ENCODE data around the gene EHD3. TPM values are rescaled to one million over a fixed set of nuclear protein-coding genes. Genes with fewer than 3 reads are reported as not detected.

EHD3 gene
- total RNA-seq, 1 donor from 2014 or later: 20.9 TPM

GRCh38 chr2:31191931-31192330 lies 42.0 kb upstream of the EHD3 start:
- Histone ChIP-seq H3K9me3 (ENCODE audit: insufficient read depth, low read depth, low read length) (no peaks in the 10 kb centered on the region), H3K9ac (ENCODE audit: low read length) (no peak overlapping the region), H3K4me2 (ENCODE audit: low read length) (no peak overlapping the region), H3K27me3 (ENCODE audit: insufficient read depth, low read length) (no peaks in the 10 kb centered on the region), H3K4me3 (ENCODE audit: insufficient read depth, low read depth, low read length) (no peak overlapping the region), H2AFZ (ENCODE audit: low read depth, low read length) (no peak overlapping the region), H3K79me2 (ENCODE audit: insufficient read depth, low read length) (no peaks in the 10 kb centered on the region), H3K36me3 (ENCODE audit: insufficient read depth, low read length) (no peaks in the 10 kb centered on the region), H3K4me1 (ENCODE audit: insufficient read depth, low read length) (no peaks in the 10 kb centered on the region), H4K20me1 (ENCODE audit: insufficient read depth, low read length) (no peaks in the 10 kb centered on the region), H3K27ac (ENCODE audit: low read depth, low read length) (no peak overlapping the region)
- DNase-seq (ENCODE audit: low read depth) (no peak), FAIRE-seq (no peak)
- H3K27me3 Mint-ChIP-seq (ENCODE audit: low read depth, unreplicated experiment): peaks cover 17% of the 10 kb centered on the region
- H3K27ac Mint-ChIP-seq (ENCODE audit: unreplicated experiment): no peak overlapping the region
- H3K4me3 Mint-ChIP-seq (ENCODE audit: unreplicated experiment): no peak overlapping the region
- no peaks in the 10 kb centered on the region for H3K36me3 Mint-ChIP-seq (ENCODE audit: low read depth, unreplicated experiment)
- H3K4me1 Mint-ChIP-seq (ENCODE audit: low read depth, unreplicated experiment): no peaks in the 10 kb centered on the region
- H3K9me3 Mint-ChIP-seq (ENCODE audit: unreplicated experiment): no peaks in the 10 kb centered on the region
- TF ChIP-seq CTCF (IDR thresholded peaks at IDR 0.05; ENCODE audit: insufficient read depth, low read depth, low read length): no peak
- no peak for TF ChIP-seq EZH2 (IDR thresholded peaks at IDR 0.05; ENCODE audit: insufficient read depth, low read length)

GRCh38 chr2:31192396-31192795 lies 41.6 kb upstream of the EHD3 start:
- no peaks in the 10 kb centered on the region for H3K27me3 ChIP-seq (ENCODE audit: insufficient read depth, low read length)
- Mint-ChIP-seq H3K27ac (ENCODE audit: unreplicated experiment) (no peak overlapping the region), H3K9me3 (ENCODE audit: unreplicated experiment) (peaks cover under 1% of the 10 kb centered on the region), H3K27me3 (ENCODE audit: low read depth, unreplicated experiment) (peaks cover 17% of the 10 kb centered on the region), H3K4me1 (ENCODE audit: low read depth, unreplicated experiment) (no peaks in the 10 kb centered on the region), H3K36me3 (ENCODE audit: low read depth, unreplicated experiment) (no peaks in the 10 kb centered on the region), H3K4me3 (ENCODE audit: unreplicated experiment) (no peak overlapping the region)
- H2AFZ ChIP-seq (ENCODE audit: low read depth, low read length): no peak overlapping the region
- H3K4me2 ChIP-seq (ENCODE audit: low read length): no peak overlapping the region
- H3K4me1 ChIP-seq (ENCODE audit: insufficient read depth, low read length): no peaks in the 10 kb centered on the region
- H3K27ac ChIP-seq (ENCODE audit: low read depth, low read length): no peak overlapping the region
- TF ChIP-seq CTCF (IDR thresholded peaks at IDR 0.05; ENCODE audit: insufficient read depth, low read depth, low read length) (no peak), EZH2 (IDR thresholded peaks at IDR 0.05; ENCODE audit: insufficient read depth, low read length) (no peak)
- FAIRE-seq (no peak), DNase-seq (ENCODE audit: low read depth) (no peak)
- no peaks in the 10 kb centered on the region for H3K79me2 ChIP-seq (ENCODE audit: insufficient read depth, low read length)
- H3K9me3 ChIP-seq (ENCODE audit: insufficient read depth, low read depth, low read length): no peaks in the 10 kb centered on the region
- H3K4me3 ChIP-seq (ENCODE audit: insufficient read depth, low read depth, low read length): no peak overlapping the region
- no peaks in the 10 kb centered on the region for H3K36me3 ChIP-seq (ENCODE audit: insufficient read depth, low read length)
- H4K20me1 ChIP-seq (ENCODE audit: insufficient read depth, low read length): no peaks in the 10 kb centered on the region
- no peak overlapping the region for H3K9ac ChIP-seq (ENCODE audit: low read length)

- peaks cover 14% of the 10 kb centered on the region for H3K27me3 Mint-ChIP-seq (ENCODE audit: low read depth, unreplicated experiment)
- H3K79me2 ChIP-seq (ENCODE audit: insufficient read depth, low read length): no peaks in the 10 kb centered on the region
- peaks cover 2% of the 10 kb centered on the region for H3K9me3 Mint-ChIP-seq (ENCODE audit: unreplicated experiment)
- FAIRE-seq: no peak
- H3K4me1 ChIP-seq (ENCODE audit: insufficient read depth, low read length): no peaks in the 10 kb centered on the region
- H4K20me1 ChIP-seq (ENCODE audit: insufficient read depth, low read length): no peaks in the 10 kb centered on the region
- H3K4me3 Mint-ChIP-seq (ENCODE audit: unreplicated experiment): no peak overlapping the region
- no peaks in the 10 kb centered on the region for H3K9me3 ChIP-seq (ENCODE audit: insufficient read depth, low read depth, low read length)
- no peak overlapping the region for H3K4me2 ChIP-seq (ENCODE audit: low read length)
- no peak overlapping the region for H2AFZ ChIP-seq (ENCODE audit: low read depth, low read length)
- H3K36me3 ChIP-seq (ENCODE audit: insufficient read depth, low read length): no peaks in the 10 kb centered on the region
- H3K27ac ChIP-seq (ENCODE audit: low read depth, low read length): no peak overlapping the region
- H3K4me1 Mint-ChIP-seq (ENCODE audit: low read depth, unreplicated experiment): no peaks in the 10 kb centered on the region
- no peaks in the 10 kb centered on the region for H3K27me3 ChIP-seq (ENCODE audit: insufficient read depth, low read length)
- no peak for TF ChIP-seq CTCF (IDR thresholded peaks at IDR 0.05; ENCODE audit: insufficient read depth, low read depth, low read length)
- no peak for TF ChIP-seq EZH2 (IDR thresholded peaks at IDR 0.05; ENCODE audit: insufficient read depth, low read length)
- H3K36me3 Mint-ChIP-seq (ENCODE audit: low read depth, unreplicated experiment): no peaks in the 10 kb centered on the region
- no peak overlapping the region for H3K9ac ChIP-seq (ENCODE audit: low read length)
- DNase-seq (ENCODE audit: low read depth): no peak
- H3K27ac Mint-ChIP-seq (ENCODE audit: unreplicated experiment): no peak overlapping the region
- no peak overlapping the region for H3K4me3 ChIP-seq (ENCODE audit: insufficient read depth, low read depth, low read length)
These were observed 41.0 kb upstream of the EHD3 start for GRCh38 chr2:31192851-31193392.
